Prostate gland (tissue), 2 donors: Measurements from ENCODE around the gene MRAP.

Experiments
- CTCF ChIP-seq, 4 experiments: fragments of 200-600 bp in 2 of 4; fragments of 450-650 bp in 2 of 4; sonication (generic) in 2 of 4; IDR thresholded peaks; 1 replicate in 3 of 4; 2 replicates in 1 of 4; pipeline ENCODE4 v1.5.1; 2016 to 2019; ENCODE audit warnings: antibody characterized with exemption in 4 of 4, mild to moderate bottlenecking in 2 of 4, moderate library complexity in 2 of 4
- POLR2A ChIP-seq: fragments of 450-650 bp; IDR thresholded peaks from one replicate; pipeline ENCODE4 v1.6.1; 2016; ENCODE audit warnings: antibody characterized with exemption, mild to moderate bottlenecking

GRCh38 chr21:32312976-32313375 lies 14.3 kb downstream of the MRAP start:
- TF ChIP-seq CTCF (IDR thresholded peaks at IDR 0.05) (no peak), POLR2A (no peak)
